GM18870 (cell line): ENCODE measurements around the gene FAM3D.

ENCODE experiments used
- ATAC-seq: cut with Tn5 transposase; IDR thresholded peaks from one replicate; pipeline ENCODE4 v1.9.1; 2021; ENCODE audit warnings: moderate library complexity; ENCODE audit not compliant: unreplicated experiment

Gene FAM3D

GRCh38 chr3:58603606-58604005 is 63.0 kb downstream of the FAM3D start:
- no peak for ATAC-seq

GRCh38 chr3:58597770-58598310 is 68.7 kb downstream of the FAM3D start:
- ATAC-seq = no peak

GRCh38 chr3:58596834-58597518 is 69.6 kb downstream of the FAM3D start:
- ATAC-seq = no peak

DNA sequence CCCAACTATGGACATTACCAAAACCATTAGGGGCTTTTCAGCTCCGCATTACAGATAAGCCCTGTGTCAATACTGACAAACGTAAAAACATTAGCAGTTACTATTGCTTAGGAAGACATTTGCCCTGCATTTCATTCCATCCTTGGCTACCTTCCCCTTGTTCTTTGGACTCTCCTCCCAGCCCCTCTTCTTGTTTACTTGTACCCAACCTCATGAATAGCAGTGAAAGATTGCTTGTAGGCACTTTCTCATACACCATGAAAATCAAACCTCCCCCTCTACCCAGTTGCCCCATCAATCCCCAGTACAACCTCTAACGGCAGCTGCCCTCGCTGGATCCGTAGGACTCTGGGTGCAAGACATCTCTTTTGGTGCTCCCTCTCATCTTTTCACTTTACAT is 72.5 kb downstream of the FAM3D start:
- ATAC-seq = no peak

- ATAC-seq = no peak
These were observed 74.8 kb downstream of the FAM3D start for GRCh38 chr3:58591517-58592510.

GRCh38 chr3:58588030-58588614 is 78.5 kb downstream of the FAM3D start:
- ATAC-seq = no peak

GRCh38 chr3:58586776-58587192 is 79.8 kb downstream of the FAM3D start:
- ATAC-seq = no peak

DNA sequence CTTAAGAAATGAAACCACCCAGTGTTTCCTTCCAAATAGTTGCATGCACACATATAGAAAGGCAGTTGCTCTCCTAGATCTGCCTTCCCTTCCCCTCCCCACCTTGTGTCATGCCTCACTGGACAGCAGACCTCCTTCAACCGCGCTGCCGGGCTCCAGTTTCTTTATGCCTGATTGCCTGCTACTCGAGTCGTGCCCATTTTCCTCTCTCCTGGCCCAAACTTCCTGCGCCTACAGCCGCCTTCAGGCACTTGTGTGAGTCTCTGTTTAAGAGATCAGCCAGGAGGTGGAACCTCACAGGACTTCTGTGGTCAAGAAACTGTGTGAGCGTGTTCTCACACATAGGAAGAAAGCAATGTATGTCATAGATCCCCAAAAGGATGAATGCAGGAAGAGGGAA is 80.6 kb downstream of the FAM3D start:
- ATAC-seq = no peak

DNA sequence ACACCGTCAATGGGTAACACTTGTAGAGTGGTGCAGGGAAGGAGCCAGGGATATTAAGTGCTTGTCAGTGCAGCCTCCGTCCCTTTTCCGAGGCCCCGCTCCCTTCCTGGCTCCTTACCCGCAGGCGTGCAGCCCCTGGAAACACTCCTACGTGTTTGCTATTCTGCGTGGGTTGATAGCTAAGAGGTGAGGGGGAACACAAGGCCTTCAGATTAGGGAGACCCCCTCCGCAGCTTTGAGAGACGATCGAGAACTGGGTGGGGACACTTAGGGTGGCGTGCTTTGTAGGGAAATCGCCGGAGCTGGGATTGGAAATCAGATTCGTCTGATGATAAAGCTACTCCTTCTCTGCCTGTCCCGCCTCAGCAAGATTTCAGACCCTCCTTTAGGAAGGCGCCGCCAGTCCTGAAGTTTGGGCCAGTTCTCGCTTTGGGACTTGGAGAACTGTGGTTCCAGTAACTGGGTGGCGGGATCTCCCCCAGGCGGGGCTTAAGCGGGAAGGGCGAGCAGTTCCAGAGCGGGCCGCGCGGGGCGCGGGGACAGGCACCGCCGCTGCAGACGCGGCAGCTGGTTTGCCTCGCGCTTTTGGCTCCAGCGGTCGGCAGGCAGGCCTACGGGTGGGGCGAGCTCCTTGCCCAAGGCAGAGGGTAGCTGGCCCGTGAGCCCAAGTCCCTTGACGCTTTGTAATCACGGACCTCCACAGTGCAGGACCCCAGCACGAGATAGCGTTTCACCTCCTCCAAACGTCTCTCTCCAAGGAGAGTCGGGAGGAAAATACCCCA is 81.4 kb downstream of the FAM3D start:
- no peak for ATAC-seq

DNA sequence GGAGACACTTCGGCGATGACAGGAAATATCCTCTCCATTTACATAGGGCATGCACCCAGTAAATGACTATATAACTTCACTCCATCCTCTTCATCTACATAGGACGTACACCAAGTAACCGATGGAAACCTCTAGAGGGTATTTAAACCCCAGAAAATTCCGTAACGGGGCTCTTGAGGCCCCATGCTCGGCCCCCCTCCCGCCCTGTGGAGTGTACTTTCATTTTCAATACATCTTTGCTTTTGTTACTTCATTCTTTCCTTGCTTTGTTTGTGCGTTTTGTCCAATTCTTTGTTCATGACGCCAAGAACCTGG is 81.9 kb downstream of the FAM3D start:
- no peak for ATAC-seq
